MCF 10A (cell line): Measurements from ENCODE around the gene TGFB2. TPM values are rescaled to one million over a fixed set of nuclear protein-coding genes. Genes with fewer than 3 reads are reported as not detected.
A peak's percentile ranks its signal among the peaks of the same experiment; 100 is the strongest.

Experiments used
- BruUV-seq: library from RNA; stranded (reverse); fragments of 400-500 nt; replicated peaks from 2 replicates; lab custom pipeline; 2021; lab: Mats Ljungman, UMichigan
- CTCF ChIA-PET: fragments of 300-600 bp; sonication (Branson Sonifier 250); formaldehyde crosslinking; extraction: SDS; loops from one replicate; lab custom pipeline; 2021; ENCODE audit warnings: antibody characterized with exemption, inconsistent platforms; lab: Yijun Ruan, JAX
- POLR2A ChIA-PET: fragments of 300-600, 350-650 bp; sonication (Branson Sonifier 250); formaldehyde crosslinking; extraction: SDS; loops from one replicate; lab custom pipeline; 2020; ENCODE audit warnings: antibody characterized with exemption, inconsistent platforms; lab: Yijun Ruan, JAX
- DNase-seq: peaks from one replicate; pipeline ENCODE4 v3.0.0-alpha.2; 2018; ENCODE audit not compliant: unreplicated experiment
- H3K27ac Mint-ChIP-seq: one replicate; pipeline ENCODE4 v1.8.0; 2022; ENCODE audit warnings: mild to moderate bottlenecking, low read depth, mixed read lengths; ENCODE audit not compliant: unreplicated experiment
- H3K27me3 Mint-ChIP-seq: one replicate; pipeline ENCODE4 v1.8.0; 2022; ENCODE audit warnings: mixed read lengths; ENCODE audit not compliant: insufficient read depth, unreplicated experiment
- H3K36me3 Mint-ChIP-seq: one replicate; pipeline ENCODE4 v1.8.0; 2022; ENCODE audit warnings: mild to moderate bottlenecking, moderate library complexity, mixed read lengths; ENCODE audit not compliant: insufficient read depth, unreplicated experiment
- H3K4me1 Mint-ChIP-seq: one replicate; pipeline ENCODE4 v1.8.0; 2022; ENCODE audit warnings: mixed read lengths; ENCODE audit not compliant: insufficient read depth, unreplicated experiment
- H3K4me3 Mint-ChIP-seq: one replicate; pipeline ENCODE4 v1.8.0; 2022; ENCODE audit warnings: mild to moderate bottlenecking, moderate library complexity, mixed read lengths; ENCODE audit not compliant: unreplicated experiment
- H3K9me3 Mint-ChIP-seq: one replicate; pipeline ENCODE4 v1.8.0; 2022; ENCODE audit warnings: mixed read lengths; ENCODE audit not compliant: unreplicated experiment
- intact Hi-C: fragments of 100-400 bp; cut with micrococcal nuclease; formaldehyde crosslinking; loops from 2 replicates; pipeline ENCODE4 v1.14.1; 2022
- total RNA-seq: library from RNA; stranded (reverse); gene quantifications from 2 replicates; pipeline ENCODE4 v1.2.3, GENCODE V29; 2022
- TF ChIP-seq, protein P1 (sequence below): fragments of 200-600 bp; IDR thresholded peaks from one replicate; pipeline ENCODE4 v1.8.0; 2022; ENCODE audit warnings: antibody characterized with exemption, mild to moderate bottlenecking; ENCODE audit not compliant: unreplicated experiment

TGFB2 gene
- total RNA-seq, 1 experiment from 2014 or later: 6.3 TPM

- DNase-seq: no peak
- Mint-ChIP-seq H3K27me3 (no peaks in the 10 kb centered on the region), H3K27ac (no peak overlapping the region), H3K36me3 (peaks cover 31% of the 10 kb centered on the region), H3K4me1 (peaks cover 19% of the 10 kb centered on the region), H3K4me3 (no peak overlapping the region), H3K9me3 (no peaks in the 10 kb centered on the region)
- ChIA-PET CTCF (interaction anchor here (0.6 to 7.0 kb wide), 12 partner anchors 19 to 1432 kb away, joined by 3 to 60 read pairs (median 4); no protein-coding TSS in a partner anchor), POLR2A (interaction anchor here (1.2 to 2.6 kb wide), 2 partner anchors 10 to 15 kb away, joined by 3 to 10 read pairs; no protein-coding TSS in a partner anchor)
- intact Hi-C loops: no loop called here
- no TSS peak for BruUV-seq
- TF ChIP-seq, protein P1, sequence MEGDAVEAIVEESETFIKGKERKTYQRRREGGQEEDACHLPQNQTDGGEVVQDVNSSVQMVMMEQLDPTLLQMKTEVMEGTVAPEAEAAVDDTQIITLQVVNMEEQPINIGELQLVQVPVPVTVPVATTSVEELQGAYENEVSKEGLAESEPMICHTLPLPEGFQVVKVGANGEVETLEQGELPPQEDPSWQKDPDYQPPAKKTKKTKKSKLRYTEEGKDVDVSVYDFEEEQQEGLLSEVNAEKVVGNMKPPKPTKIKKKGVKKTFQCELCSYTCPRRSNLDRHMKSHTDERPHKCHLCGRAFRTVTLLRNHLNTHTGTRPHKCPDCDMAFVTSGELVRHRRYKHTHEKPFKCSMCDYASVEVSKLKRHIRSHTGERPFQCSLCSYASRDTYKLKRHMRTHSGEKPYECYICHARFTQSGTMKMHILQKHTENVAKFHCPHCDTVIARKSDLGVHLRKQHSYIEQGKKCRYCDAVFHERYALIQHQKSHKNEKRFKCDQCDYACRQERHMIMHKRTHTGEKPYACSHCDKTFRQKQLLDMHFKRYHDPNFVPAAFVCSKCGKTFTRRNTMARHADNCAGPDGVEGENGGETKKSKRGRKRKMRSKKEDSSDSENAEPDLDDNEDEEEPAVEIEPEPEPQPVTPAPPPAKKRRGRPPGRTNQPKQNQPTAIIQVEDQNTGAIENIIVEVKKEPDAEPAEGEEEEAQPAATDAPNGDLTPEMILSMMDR: no peak
These were observed 43.0 kb upstream of the TGFB2 start for GRCh38 chr1:218302155-218302554.

GRCh38 chr1:218303176-218303879, 41.8 kb upstream of the TGFB2 start:
- no peaks in the 10 kb centered on the region for H3K27me3 Mint-ChIP-seq
- peaks cover 8% of the 10 kb centered on the region for H3K4me1 Mint-ChIP-seq
- no peak for DNase-seq
- intact Hi-C loops: no loop called here
- H3K4me3 Mint-ChIP-seq: no peak overlapping the region
- H3K36me3 Mint-ChIP-seq: peaks cover 43% of the 10 kb centered on the region
- no peak overlapping the region for H3K27ac Mint-ChIP-seq
- POLR2A ChIA-PET: interaction anchor here (0.7 to 1.4 kb wide), 3 partner anchors 14 to 23 kb away, joined by 3 to 7 read pairs (median 3); partner anchors contain the start of gene RRP15
- TF ChIP-seq, protein P1: no peak
- BruUV-seq: no TSS peak
- CTCF ChIA-PET: interaction anchor here (0.6 to 7.0 kb wide), 8 partner anchors 9 to 1689 kb away, joined by 3 to 60 read pairs (median 4); no protein-coding TSS in a partner anchor
- H3K9me3 Mint-ChIP-seq: no peaks in the 10 kb centered on the region

DNA sequence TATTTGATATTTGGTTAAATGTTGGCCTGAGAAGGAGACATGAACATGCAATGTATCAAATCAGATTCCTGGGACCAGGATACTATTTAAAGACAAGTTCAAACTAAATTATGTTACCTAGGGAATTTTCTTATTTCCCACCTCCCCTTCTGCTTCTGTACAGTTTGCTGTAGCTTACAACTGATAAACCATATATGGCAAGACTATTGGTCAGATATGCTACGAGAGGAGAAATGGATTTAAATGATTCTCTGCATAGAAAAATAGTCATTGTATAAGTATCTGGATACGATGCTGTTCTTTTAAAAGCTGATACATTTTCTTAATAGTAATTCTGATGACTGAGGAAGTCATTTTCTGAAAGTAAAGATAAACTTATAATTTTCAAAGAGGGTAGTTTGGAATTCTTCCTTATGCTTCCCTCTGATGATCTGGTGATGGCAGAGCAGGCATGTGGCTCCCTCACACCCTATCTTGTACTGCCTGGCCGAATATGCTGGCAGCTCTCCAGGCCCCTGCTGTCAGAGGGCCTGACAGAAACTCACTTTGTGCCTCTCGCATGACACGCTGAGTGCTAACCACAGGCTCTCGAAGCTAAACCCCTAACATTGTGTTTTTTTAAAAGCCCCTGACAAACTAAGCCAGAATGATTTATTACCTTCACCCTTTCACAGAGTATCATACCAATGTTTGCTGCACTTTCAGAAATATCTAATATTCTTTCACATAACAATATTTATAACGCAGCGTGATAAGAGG, 40.7 kb upstream of the TGFB2 start:
- TF ChIP-seq, protein P1: no peak
- BruUV-seq: no TSS peak
- Mint-ChIP-seq H3K9me3 (no peaks in the 10 kb centered on the region), H3K36me3 (peaks cover 54% of the 10 kb centered on the region), H3K4me1 (peaks cover under 1% of the 10 kb centered on the region), H3K27me3 (no peaks in the 10 kb centered on the region), H3K4me3 (no peak overlapping the region), H3K27ac (no peak overlapping the region)
- ChIA-PET CTCF (interaction anchor here (0.5 to 7.0 kb wide), 10 partner anchors 8 to 1508 kb away, joined by 3 to 60 read pairs (median 4); no protein-coding TSS in a partner anchor), POLR2A (interaction anchor here (0.7 to 1.4 kb wide), 3 partner anchors 13 to 856 kb away, joined by 3 to 7 read pairs (median 3); partner anchors contain the start of gene RRP15)
- intact Hi-C loops: no loop called here
- DNase-seq: peak; percentile 34
